CD4-positive, alpha-beta memory T cell (primary cell): Measurements from ENCODE around the gene IQGAP2. TPM values are rescaled to one million over a fixed set of nuclear protein-coding genes. Genes with fewer than 3 reads are reported as not detected.

ENCODE experiments used
- CTCF ChIA-PET: fragments of 350-600 bp; sonication (Branson Sonifier 250); formaldehyde crosslinking; loops from one replicate; lab custom pipeline; 2021; ENCODE audit warnings: inconsistent platforms; ENCODE audit not compliant: partially characterized antibody; lab: Charles Lee
- POLR2A ChIA-PET: fragments of 350-600 bp; sonication (Branson Sonifier 250); formaldehyde crosslinking; loops from one replicate; lab custom pipeline; 2021; ENCODE audit not compliant: partially characterized antibody; lab: Charles Lee
- DNase-seq, 5 donors: peaks; one replicate each; pipeline versions ENCODE4 v3.0.0 to v3.0.0-alpha.2; 2020 to 2022; ENCODE audit warnings: mixed read lengths in 1 of 5
- H3K27ac ChIP-seq: one replicate; pipeline ENCODE4 v1.7.0; 2013; ENCODE audit warnings: low read depth, low read length
- H3K27me3 ChIP-seq: 2 replicates; pipeline ENCODE4 v1.7.0; 2013; ENCODE audit warnings: mild to moderate bottlenecking, low read length, moderate library complexity; ENCODE audit not compliant: insufficient read depth
- H3K36me3 ChIP-seq: 2 replicates; pipeline ENCODE4 v1.7.0; 2013; ENCODE audit warnings: mild to moderate bottlenecking, low read length, moderate library complexity; ENCODE audit not compliant: insufficient read depth
- H3K4me1 ChIP-seq: 2 replicates; pipeline ENCODE4 v1.7.0; 2013; ENCODE audit warnings: mild to moderate bottlenecking, low read length, moderate library complexity; ENCODE audit not compliant: insufficient read depth
- H3K4me3 ChIP-seq, 2 donors: one replicate each; pipeline ENCODE4 v1.7.0; 2013; ENCODE audit warnings: low read length in 2 of 2, mild to moderate bottlenecking in 1 of 2
- H3K9me3 ChIP-seq, 2 donors: one replicate each; pipeline ENCODE4 v1.7.0; 2013; ENCODE audit warnings: low read length in 2 of 2, control low read depth in 1 of 2; ENCODE audit not compliant: control insufficient read depth in 1 of 2
- H3K27ac Mint-ChIP-seq, 7 donors: one replicate each; pipeline ENCODE4 v1.8.0; 2020 to 2021; ENCODE audit warnings: mixed read lengths in 7 of 7, mild to moderate bottlenecking in 6 of 7, inconsistent platforms in 3 of 7, moderate library complexity in 3 of 7
- H3K27me3 Mint-ChIP-seq, 2 donors: one replicate each; pipeline ENCODE4 v1.8.0; 2020 to 2021; ENCODE audit warnings: mixed read lengths in 2 of 2
- H3K36me3 Mint-ChIP-seq, 2 donors: one replicate each; pipeline ENCODE4 v1.8.0; 2020 to 2021; ENCODE audit warnings: mixed read lengths in 2 of 2, inconsistent platforms in 1 of 2, mild to moderate bottlenecking in 1 of 2
- H3K4me1 Mint-ChIP-seq, 4 donors: one replicate each; pipeline ENCODE4 v1.8.0; 2020 to 2021; ENCODE audit warnings: mixed read lengths in 4 of 4, mild to moderate bottlenecking in 1 of 4
- H3K4me3 Mint-ChIP-seq, 8 donors: one replicate each; pipeline ENCODE4 v1.8.0; 2020 to 2021; ENCODE audit warnings: mixed read lengths in 8 of 8, mild to moderate bottlenecking in 7 of 8, moderate library complexity in 6 of 8, inconsistent platforms in 3 of 8
- H3K9me3 Mint-ChIP-seq, 8 donors: one replicate each; pipeline ENCODE4 v1.8.0; 2020 to 2021; ENCODE audit warnings: mixed read lengths in 8 of 8, mild to moderate bottlenecking in 5 of 8, inconsistent platforms in 3 of 8, moderate library complexity in 1 of 8
- intact Hi-C: fragments of 100-400 bp; cut with micrococcal nuclease; formaldehyde crosslinking; loops from one replicate; pipeline ENCODE4 v1.15.1; 2023
- polyA plus RNA-seq, 2 donors: library from polyadenylated mRNA; unstranded; fragments of 300-500 nt; fragmentation: Illumina TruSeq; gene quantifications; one replicate each; pipeline ENCODE4 v1.2.3, GENCODE V29; 2021
- total RNA-seq, 2 experiments: library from RNA; stranded (reverse); gene quantifications; one replicate each; pipeline ENCODE4 v1.2.3, GENCODE V29; 2021

IQGAP2 gene
- total and polyA plus RNA-seq, 4 experiments from 2014 or later = 24.7 to 126 (median 98.5) TPM

GRCh38 chr5:76376866-76377230 is 26.2 kb upstream of the IQGAP2 start:
- peaks cover 18% of the 10 kb centered on the region for H3K4me1 ChIP-seq
- no peaks in the 10 kb centered on the region for H3K27me3 Mint-ChIP-seq
- no peak overlapping the region for H3K4me3 Mint-ChIP-seq
- CTCF ChIA-PET = interaction anchor here (0.7 kb wide), 1 partner anchor 38 kb away, joined by 4 read pairs; no protein-coding TSS in a partner anchor
- DNase-seq = no peak
- no peaks in the 10 kb centered on the region for H3K36me3 Mint-ChIP-seq
- intact Hi-C loops = no loop called here
- POLR2A ChIA-PET = no interaction called here
- H3K27ac ChIP-seq = no peak overlapping the region
- no peaks in the 10 kb centered on the region for H3K9me3 ChIP-seq
- peaks cover 18 to 35% (median 26%) of the 10 kb centered on the region in 4 donors for H3K4me1 Mint-ChIP-seq
- no peaks in the 10 kb centered on the region for H3K27me3 ChIP-seq
- no peak overlapping the region for H3K4me3 ChIP-seq
- H3K36me3 ChIP-seq = no peaks in the 10 kb centered on the region
- H3K9me3 Mint-ChIP-seq = peaks cover 0 to 3% (median 0%) of the 10 kb centered on the region in 8 donors
- peak overlapping the region in 2 of 7 donors; percentile 26 to 30 for H3K27ac Mint-ChIP-seq

- ChIA-PET POLR2A (interaction anchor here (0.6 to 1.5 kb wide), 2 partner anchors 23 to 359 kb away, joined by 4 to 9 read pairs; no protein-coding TSS in a partner anchor), CTCF (interaction anchor here (1.8 kb wide), 2 partner anchors 10 to 25 kb away, joined by 6 to 7 read pairs; partner anchors contain the start of gene IQGAP2)
- H3K4me1 ChIP-seq = peaks cover 28% of the 10 kb centered on the region
- no peaks in the 10 kb centered on the region for H3K27me3 Mint-ChIP-seq
- H3K4me1 Mint-ChIP-seq = peaks cover 25 to 41% (median 34%) of the 10 kb centered on the region in 4 donors
- no peak for DNase-seq
- H3K27me3 ChIP-seq = no peaks in the 10 kb centered on the region
- no peaks in the 10 kb centered on the region for H3K9me3 ChIP-seq
- no peaks in the 10 kb centered on the region for H3K36me3 Mint-ChIP-seq
- intact Hi-C loops = no loop called here
- peak overlapping the region in 6 of 7 donors; percentile 13 to 78 (median 62) for H3K27ac Mint-ChIP-seq
- no peaks in the 10 kb centered on the region for H3K36me3 ChIP-seq
- peaks cover 0 to 3% (median 0%) of the 10 kb centered on the region in 8 donors for H3K9me3 Mint-ChIP-seq
- H3K4me3 Mint-ChIP-seq = peak overlapping the region in 5 of 8 donors; percentile 2 to 53 (median 12)
- no peak overlapping the region for H3K27ac ChIP-seq
- no peak overlapping the region for H3K4me3 ChIP-seq
These were observed 24.7 kb upstream of the IQGAP2 start for GRCh38 chr5:76378355-76378754.

GRCh38 chr5:76379316-76379715 is 23.8 kb upstream of the IQGAP2 start:
- CTCF ChIA-PET = interaction anchor here (0.6 to 1.8 kb wide), 8 partner anchors 9 to 205 kb away, joined by 3 to 7 read pairs (median 4); partner anchors contain the start of gene IQGAP2
- DNase-seq = peak in 1 of 5 donors; percentile 19
- POLR2A ChIA-PET = interaction anchor here (0.6 to 1.5 kb wide), 8 partner anchors 17 to 163 kb away, joined by 3 to 9 read pairs (median 3); partner anchors contain the start of gene IQGAP2
- Mint-ChIP-seq H3K4me1 (peaks cover 33 to 50% (median 41%) of the 10 kb centered on the region in 4 donors), H3K36me3 (no peaks in the 10 kb centered on the region), H3K27me3 (no peaks in the 10 kb centered on the region), H3K27ac (peak overlapping the region in 6 of 7 donors; percentile 13 to 82 (median 66)), H3K4me3 (peak overlapping the region in 5 of 8 donors; percentile 33 to 66 (median 55)), H3K9me3 (peaks cover 0 to 3% (median 0%) of the 10 kb centered on the region in 8 donors)
- Histone ChIP-seq H3K9me3 (no peaks in the 10 kb centered on the region), H3K27me3 (no peaks in the 10 kb centered on the region), H3K36me3 (no peaks in the 10 kb centered on the region), H3K4me3 (no peak overlapping the region), H3K4me1 (peaks cover 37% of the 10 kb centered on the region), H3K27ac (no peak overlapping the region)
- intact Hi-C loops = no loop called here

- ChIA-PET POLR2A (interaction anchor here (0.7 to 1.5 kb wide), 8 partner anchors 16 to 162 kb away, joined by 3 to 9 read pairs (median 4); partner anchors contain the start of gene IQGAP2), CTCF (interaction anchor here (0.6 to 1.9 kb wide), 10 partner anchors 8 to 204 kb away, joined by 3 to 7 read pairs (median 4); partner anchors contain the start of gene IQGAP2)
- H3K27ac Mint-ChIP-seq = peak overlapping the region in 3 of 7 donors; percentile 13 to 58 (median 29)
- H3K9me3 Mint-ChIP-seq = peaks cover 0 to 3% (median 0%) of the 10 kb centered on the region in 8 donors
- Histone ChIP-seq H3K27ac (no peak overlapping the region), H3K4me3 (no peak overlapping the region), H3K27me3 (no peaks in the 10 kb centered on the region), H3K36me3 (no peaks in the 10 kb centered on the region), H3K9me3 (no peaks in the 10 kb centered on the region), H3K4me1 (peaks cover 43% of the 10 kb centered on the region)
- no peaks in the 10 kb centered on the region for H3K36me3 Mint-ChIP-seq
- DNase-seq = no peak
- H3K4me3 Mint-ChIP-seq = peak overlapping the region in 2 of 8 donors; percentile 36 to 57
- H3K27me3 Mint-ChIP-seq = no peaks in the 10 kb centered on the region
- H3K4me1 Mint-ChIP-seq = peaks cover 34 to 55% (median 44%) of the 10 kb centered on the region in 4 donors
- intact Hi-C loops = no loop called here
These were observed 23.2 kb upstream of the IQGAP2 start for GRCh38 chr5:76379855-76380254.

- CTCF ChIA-PET = interaction anchor here (0.9 to 1.9 kb wide), 8 partner anchors 8 to 201 kb away, joined by 3 to 7 read pairs (median 4); partner anchors contain the start of gene IQGAP2
- H3K27ac ChIP-seq = no peak overlapping the region
- no peaks in the 10 kb centered on the region for H3K9me3 ChIP-seq
- POLR2A ChIA-PET = interaction anchor here (0.6 to 1.4 kb wide), 6 partner anchors 8 to 54 kb away, joined by 3 to 6 read pairs (median 4); no protein-coding TSS in a partner anchor
- Mint-ChIP-seq H3K4me3 (no peak overlapping the region), H3K27me3 (no peaks in the 10 kb centered on the region), H3K36me3 (no peaks in the 10 kb centered on the region), H3K4me1 (peaks cover 38 to 62% (median 49%) of the 10 kb centered on the region in 4 donors), H3K9me3 (peaks cover 0 to 3% (median 0%) of the 10 kb centered on the region in 8 donors), H3K27ac (peak overlapping the region in 5 of 7 donors; percentile 10 to 74 (median 36))
- no peaks in the 10 kb centered on the region for H3K36me3 ChIP-seq
- intact Hi-C loops = no loop called here
- peaks cover 49% of the 10 kb centered on the region for H3K4me1 ChIP-seq
- no peak overlapping the region for H3K4me3 ChIP-seq
- H3K27me3 ChIP-seq = no peaks in the 10 kb centered on the region
- DNase-seq = no peak
These were observed 22.6 kb upstream of the IQGAP2 start for GRCh38 chr5:76380346-76381066.

GRCh38 chr5:76383126-76383832 is 19.8 kb upstream of the IQGAP2 start:
- H3K4me3 ChIP-seq = no peak overlapping the region
- H3K4me1 Mint-ChIP-seq = peaks cover 33 to 63% (median 44%) of the 10 kb centered on the region in 4 donors

More at GRCh38 chr5:76383126-76383832, 19.8 kb upstream of the IQGAP2 start:
- peak overlapping the region in 4 of 8 donors; percentile 2 to 57 (median 6) for H3K4me3 Mint-ChIP-seq
- Histone ChIP-seq H3K36me3 (no peaks in the 10 kb centered on the region), H3K27me3 (no peaks in the 10 kb centered on the region), H3K9me3 (no peaks in the 10 kb centered on the region), H3K27ac (no peak overlapping the region), H3K4me1 (peaks cover 54% of the 10 kb centered on the region)
- H3K27ac Mint-ChIP-seq = peak overlapping the region in 6 of 7 donors; percentile 3 to 89 (median 58)
- DNase-seq = no peak
- ChIA-PET CTCF (interaction anchor here (0.9 to 1.8 kb wide), 4 partner anchors 11 to 163 kb away, joined by 3 to 5 read pairs (median 3); partner anchors contain the start of gene IQGAP2), POLR2A (interaction anchor here (0.6 to 2.9 kb wide), 6 partner anchors 10 to 164 kb away, joined by 3 to 27 read pairs (median 4); partner anchors contain the start of gene IQGAP2)
- H3K27me3 Mint-ChIP-seq = no peaks in the 10 kb centered on the region
- intact Hi-C loops = no loop called here
- H3K36me3 Mint-ChIP-seq = no peaks in the 10 kb centered on the region
- peaks cover 0 to 3% (median 0%) of the 10 kb centered on the region in 8 donors for H3K9me3 Mint-ChIP-seq
